ENCODE measurements around the gene PTPRM. TPM values are rescaled to one million over a fixed set of nuclear protein-coding genes. Genes with fewer than 3 reads are reported as not detected.
A peak's percentile ranks its signal among the peaks of the same experiment; 100 is the strongest.

PTPRM gene
- total RNA-seq, 1 donor from 2014 or later: 42.1 TPM

- no peak for TF ChIP-seq CTCF (IDR thresholded peaks at IDR 0.05; ENCODE audit: insufficient read depth, low read length, severe bottlenecking)
- FAIRE-seq: no peak
- no peak for DNase-seq (ENCODE audit: low read depth)
- Histone ChIP-seq H3K27me3 (ENCODE audit: control insufficient read depth, insufficient read depth, low read length) (no peaks in the 10 kb centered on the region), H3K36me3 (ENCODE audit: control insufficient read depth, insufficient read depth, low read length) (peaks cover 12% of the 10 kb centered on the region), H3K4me3 (ENCODE audit: low read depth, low read length) (no peak overlapping the region)
Observed at GRCh38 chr18:8376113-8376512, 809.0 kb downstream of the PTPRM start.

- DNase-seq (ENCODE audit: low read depth): no peak
- H3K36me3 ChIP-seq (ENCODE audit: control insufficient read depth, insufficient read depth, low read length): peaks cover 14% of the 10 kb centered on the region
- TF ChIP-seq CTCF (IDR thresholded peaks at IDR 0.05; ENCODE audit: insufficient read depth, low read length, severe bottlenecking): no peak
- no peak overlapping the region for H3K4me3 ChIP-seq (ENCODE audit: low read depth, low read length)
- H3K27me3 ChIP-seq (ENCODE audit: control insufficient read depth, insufficient read depth, low read length): no peaks in the 10 kb centered on the region
- FAIRE-seq: no peak
Observed at GRCh38 chr18:8379187-8379941, 812.2 kb downstream of the PTPRM start.

GRCh38 chr18:8380006-8380405 is 812.9 kb downstream of the PTPRM start:
- FAIRE-seq (peak; percentile 83), DNase-seq (ENCODE audit: low read depth) (no peak)
- no peak for TF ChIP-seq CTCF (IDR thresholded peaks at IDR 0.05; ENCODE audit: insufficient read depth, low read length, severe bottlenecking)
- Histone ChIP-seq H3K36me3 (ENCODE audit: control insufficient read depth, insufficient read depth, low read length) (peaks cover 14% of the 10 kb centered on the region), H3K4me3 (ENCODE audit: low read depth, low read length) (no peak overlapping the region), H3K27me3 (ENCODE audit: control insufficient read depth, insufficient read depth, low read length) (no peaks in the 10 kb centered on the region)

GRCh38 chr18:8380926-8381325 is 813.8 kb downstream of the PTPRM start:
- FAIRE-seq: no peak
- TF ChIP-seq CTCF (IDR thresholded peaks at IDR 0.05; ENCODE audit: insufficient read depth, low read length, severe bottlenecking): no peak

GRCh38 chr18:8381821-8382459 is 814.8 kb downstream of the PTPRM start:
- no peak for FAIRE-seq
- DNase-seq (ENCODE audit: low read depth): no peak
- no peaks in the 10 kb centered on the region for H3K27me3 ChIP-seq (ENCODE audit: control insufficient read depth, insufficient read depth, low read length)
- no peak overlapping the region for H3K4me3 ChIP-seq (ENCODE audit: low read depth, low read length)
- no peak for TF ChIP-seq CTCF (IDR thresholded peaks at IDR 0.05; ENCODE audit: insufficient read depth, low read length, severe bottlenecking)
- peaks cover 11% of the 10 kb centered on the region for H3K36me3 ChIP-seq (ENCODE audit: control insufficient read depth, insufficient read depth, low read length)

More at GRCh38 chr18:8380926-8381325, 813.8 kb downstream of the PTPRM start:
- DNase-seq (ENCODE audit: low read depth): no peak
- peaks cover 14% of the 10 kb centered on the region for H3K36me3 ChIP-seq (ENCODE audit: control insufficient read depth, insufficient read depth, low read length)
- no peaks in the 10 kb centered on the region for H3K27me3 ChIP-seq (ENCODE audit: control insufficient read depth, insufficient read depth, low read length)
- H3K4me3 ChIP-seq (ENCODE audit: low read depth, low read length): no peak overlapping the region

All from bronchial epithelial cell (primary cell).